Panc1 (cell line): ENCODE data around the gene TSC1. TPM values are rescaled to one million over a fixed set of nuclear protein-coding genes. Genes with fewer than 3 reads are reported as not detected.

Experiments
- ATAC-seq: fragments of 200-7000 bp; cut with Tn5 transposase; 2 replicates; pipeline ENCODE4 v1.9.1; 2020; ENCODE audit warnings: mild to moderate bottlenecking, moderate library complexity
- BruUV-seq: library from RNA; stranded (reverse); fragments of 400-500 nt; replicated peaks from 2 replicates; lab custom pipeline; 2021; lab: Mats Ljungman, UMichigan
- CTCF ChIA-PET: fragments of 300-600 bp; sonication (Branson Sonifier 250); formaldehyde crosslinking; loops from one replicate; lab custom pipeline; 2022; ENCODE audit warnings: antibody characterized with exemption; lab: Charles Lee
- POLR2A ChIA-PET: fragments of 300-600 bp; sonication (Branson Sonifier 250); formaldehyde crosslinking; loops from one replicate; lab custom pipeline; 2022; ENCODE audit warnings: antibody characterized with exemption; lab: Charles Lee
- DNase-seq: peaks from one replicate; pipeline ENCODE4 v3.0.0-alpha.2; 2010; ENCODE audit warnings: low read depth, low spot score
- H3K27ac ChIP-seq: 2 replicates; pipeline ENCODE4 v1.5.1; 2011; ENCODE audit warnings: mild to moderate bottlenecking, low read length, inconsistent platforms
- H3K27me3 ChIP-seq: fragments of 200-500 bp; sonication (Bioruptor generic); 2 replicates; pipeline ENCODE4 v1.6.0; 2014; ENCODE audit warnings: low read length, inconsistent platforms; ENCODE audit not compliant: control insufficient read depth, insufficient read depth
- H3K36me3 ChIP-seq: fragments of 200-500 bp; sonication (Bioruptor generic); 2 replicates; pipeline ENCODE4 v1.5.1; 2014; ENCODE audit warnings: inconsistent platforms, mild to moderate bottlenecking, low read length, moderate library complexity; ENCODE audit not compliant: control insufficient read depth, insufficient read depth
- H3K4me1 ChIP-seq: 2 replicates; pipeline ENCODE4 v1.5.1; 2011; ENCODE audit warnings: inconsistent platforms, mild to moderate bottlenecking, low read length, moderate library complexity; ENCODE audit not compliant: control insufficient read depth, insufficient read depth
- H3K4me3 ChIP-seq, 2 experiments: 2 replicates each; pipeline ENCODE4 v1.5.1; 2011 to 2012; ENCODE audit warnings: low read depth in 2 of 2, low read length in 2 of 2, mild to moderate bottlenecking in 2 of 2, inconsistent platforms in 1 of 2, moderate library complexity in 1 of 2
- H3K9me3 ChIP-seq: fragments of 200-500 bp; sonication (Bioruptor generic); 2 replicates; pipeline ENCODE4 v1.5.1; 2014; ENCODE audit warnings: low read depth, mild to moderate bottlenecking, inconsistent platforms, low read length, moderate library complexity; ENCODE audit not compliant: control insufficient read depth, insufficient read depth
- POLR2AphosphoS5 ChIP-seq: IDR thresholded peaks from 2 replicates; pipeline ENCODE4 v1.6.1; 2012; ENCODE audit warnings: mild to moderate bottlenecking, low read depth, low read length, moderate library complexity
- SIN3A ChIP-seq: IDR thresholded peaks from 2 replicates; pipeline ENCODE4 v1.6.1; 2012; ENCODE audit warnings: low read depth, mild to moderate bottlenecking, low read length, moderate library complexity, borderline replicate concordance; ENCODE audit not compliant: insufficient read depth
- TCF7L2 ChIP-seq: IDR thresholded peaks from 2 replicates; pipeline ENCODE4 v1.6.1; 2011; ENCODE audit warnings: mild to moderate bottlenecking, low read depth, low read length, inconsistent platforms
- in situ Hi-C: cut with HindIII; loops from 2 replicates; pipeline ENCODE4 v1.10.0; 2016; ENCODE audit warnings: low sequenced_read_pairs, low pct_unique_long_range_greater_than_20kb
- intact Hi-C: fragments of 100-400 bp; cut with micrococcal nuclease; formaldehyde crosslinking; loops from one replicate; pipeline ENCODE4 v1.10.0; 2022; ENCODE audit not compliant: unreplicated experiment
- total RNA-seq: library from RNA; stranded (reverse); gene quantifications from one replicate; pipeline ENCODE4 v1.2.1, GENCODE V29; 2021; ENCODE audit not compliant: unreplicated experiment
- TF ChIP-seq, protein P1 (sequence below), 2 experiments: IDR thresholded peaks; 2 replicates each; pipeline ENCODE4 v1.6.1; 2011 to 2012; ENCODE audit warnings: low read depth in 2 of 2, control low read depth in 1 of 2, low read length in 1 of 2, mild to moderate bottlenecking in 1 of 2, moderate library complexity in 1 of 2; ENCODE audit not compliant: insufficient read depth in 1 of 2
- TF ChIP-seq, protein P2 (sequence below): fragments of 450-650 bp; IDR thresholded peaks from 2 replicates; pipeline ENCODE4 v1.5.1; 2017; ENCODE audit warnings: mild to moderate bottlenecking

TSC1 gene
- total RNA-seq, 1 experiment from 2014 or later, result 27.4 TPM

DNA sequence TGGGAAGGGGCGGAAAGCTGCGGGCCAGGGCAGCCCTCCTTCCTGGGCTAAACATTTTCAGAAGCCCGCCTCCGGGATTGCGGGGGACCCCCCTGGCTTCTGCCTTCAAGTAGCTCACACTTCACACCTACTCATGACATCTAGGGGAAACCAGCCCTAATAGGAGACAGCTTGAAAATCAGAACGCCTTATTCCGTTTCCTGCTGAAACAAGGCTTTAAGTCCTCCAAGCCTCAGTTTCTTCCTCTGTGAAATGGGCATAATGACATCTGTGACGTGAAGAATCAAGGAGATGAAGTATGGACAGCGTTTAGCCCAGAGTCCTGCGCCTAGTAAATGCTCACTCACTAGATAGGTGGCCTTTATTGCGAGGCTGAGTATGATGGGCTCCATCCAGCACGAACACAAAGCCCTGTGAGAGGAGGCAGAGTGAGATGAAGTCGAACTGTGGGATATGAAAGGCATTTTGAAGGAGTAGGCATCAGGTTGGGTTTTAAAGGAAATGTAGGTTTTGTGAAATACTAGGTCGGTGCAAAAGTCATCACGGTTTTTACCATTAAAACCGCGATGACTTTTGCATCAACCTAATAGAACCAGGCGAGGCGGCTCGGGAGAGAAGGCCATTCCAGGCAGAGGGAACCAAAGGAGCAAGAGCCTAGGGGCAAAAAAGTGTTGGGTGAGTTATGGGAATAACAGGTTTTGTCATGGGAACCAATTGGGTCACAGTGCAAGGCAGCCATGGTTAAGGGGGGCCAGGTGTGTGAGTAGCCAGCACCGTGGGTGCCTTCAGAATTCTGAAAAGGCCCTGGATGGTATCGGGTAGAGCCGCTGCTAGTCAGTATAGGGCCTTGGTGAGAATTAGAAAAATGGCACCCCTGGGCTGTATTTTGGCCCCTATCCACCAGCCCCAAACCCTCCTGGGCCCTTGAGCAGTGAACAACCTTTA, 1.0 kb upstream of the TSC1 start:
- ChIA-PET POLR2A (no interaction called here), CTCF (interaction anchor here (0.6 to 0.8 kb wide), 2 partner anchors 133 to 202 kb away, joined by 3 to 4 read pairs; no protein-coding TSS in a partner anchor)
- H3K36me3 ChIP-seq, result peaks cover 4% of the 10 kb centered on the region; the same call in 1 of the 2 replicates
- peaks cover 12% of the 10 kb centered on the region for H3K4me1 ChIP-seq
- H3K4me3 ChIP-seq, result peak overlapping the region; percentile 55 to 93
- H3K9me3 ChIP-seq, result no peaks in the 10 kb centered on the region
- DNase-seq, result no peak
- in situ Hi-C loops, result no loop called here
- no peaks in the 10 kb centered on the region for H3K27me3 ChIP-seq
- peak overlapping the region; percentile 49 for H3K27ac ChIP-seq
- TF ChIP-seq, protein P1, sequence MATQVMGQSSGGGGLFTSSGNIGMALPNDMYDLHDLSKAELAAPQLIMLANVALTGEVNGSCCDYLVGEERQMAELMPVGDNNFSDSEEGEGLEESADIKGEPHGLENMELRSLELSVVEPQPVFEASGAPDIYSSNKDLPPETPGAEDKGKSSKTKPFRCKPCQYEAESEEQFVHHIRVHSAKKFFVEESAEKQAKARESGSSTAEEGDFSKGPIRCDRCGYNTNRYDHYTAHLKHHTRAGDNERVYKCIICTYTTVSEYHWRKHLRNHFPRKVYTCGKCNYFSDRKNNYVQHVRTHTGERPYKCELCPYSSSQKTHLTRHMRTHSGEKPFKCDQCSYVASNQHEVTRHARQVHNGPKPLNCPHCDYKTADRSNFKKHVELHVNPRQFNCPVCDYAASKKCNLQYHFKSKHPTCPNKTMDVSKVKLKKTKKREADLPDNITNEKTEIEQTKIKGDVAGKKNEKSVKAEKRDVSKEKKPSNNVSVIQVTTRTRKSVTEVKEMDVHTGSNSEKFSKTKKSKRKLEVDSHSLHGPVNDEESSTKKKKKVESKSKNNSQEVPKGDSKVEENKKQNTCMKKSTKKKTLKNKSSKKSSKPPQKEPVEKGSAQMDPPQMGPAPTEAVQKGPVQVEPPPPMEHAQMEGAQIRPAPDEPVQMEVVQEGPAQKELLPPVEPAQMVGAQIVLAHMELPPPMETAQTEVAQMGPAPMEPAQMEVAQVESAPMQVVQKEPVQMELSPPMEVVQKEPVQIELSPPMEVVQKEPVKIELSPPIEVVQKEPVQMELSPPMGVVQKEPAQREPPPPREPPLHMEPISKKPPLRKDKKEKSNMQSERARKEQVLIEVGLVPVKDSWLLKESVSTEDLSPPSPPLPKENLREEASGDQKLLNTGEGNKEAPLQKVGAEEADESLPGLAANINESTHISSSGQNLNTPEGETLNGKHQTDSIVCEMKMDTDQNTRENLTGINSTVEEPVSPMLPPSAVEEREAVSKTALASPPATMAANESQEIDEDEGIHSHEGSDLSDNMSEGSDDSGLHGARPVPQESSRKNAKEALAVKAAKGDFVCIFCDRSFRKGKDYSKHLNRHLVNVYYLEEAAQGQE (IDR thresholded peaks at IDR 0.05; ENCODE audit: insufficient read depth in 1 of 2, low read depth in 2 of 2, low read length in 1 of 2), result no peak
- TF ChIP-seq, protein P2, sequence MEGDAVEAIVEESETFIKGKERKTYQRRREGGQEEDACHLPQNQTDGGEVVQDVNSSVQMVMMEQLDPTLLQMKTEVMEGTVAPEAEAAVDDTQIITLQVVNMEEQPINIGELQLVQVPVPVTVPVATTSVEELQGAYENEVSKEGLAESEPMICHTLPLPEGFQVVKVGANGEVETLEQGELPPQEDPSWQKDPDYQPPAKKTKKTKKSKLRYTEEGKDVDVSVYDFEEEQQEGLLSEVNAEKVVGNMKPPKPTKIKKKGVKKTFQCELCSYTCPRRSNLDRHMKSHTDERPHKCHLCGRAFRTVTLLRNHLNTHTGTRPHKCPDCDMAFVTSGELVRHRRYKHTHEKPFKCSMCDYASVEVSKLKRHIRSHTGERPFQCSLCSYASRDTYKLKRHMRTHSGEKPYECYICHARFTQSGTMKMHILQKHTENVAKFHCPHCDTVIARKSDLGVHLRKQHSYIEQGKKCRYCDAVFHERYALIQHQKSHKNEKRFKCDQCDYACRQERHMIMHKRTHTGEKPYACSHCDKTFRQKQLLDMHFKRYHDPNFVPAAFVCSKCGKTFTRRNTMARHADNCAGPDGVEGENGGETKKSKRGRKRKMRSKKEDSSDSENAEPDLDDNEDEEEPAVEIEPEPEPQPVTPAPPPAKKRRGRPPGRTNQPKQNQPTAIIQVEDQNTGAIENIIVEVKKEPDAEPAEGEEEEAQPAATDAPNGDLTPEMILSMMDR, result no peak
- TF ChIP-seq TCF7L2 (no peak), SIN3A (no peak), POLR2AphosphoS5 (no peak)
- intact Hi-C loops, result no loop called here
- BruUV-seq, result no TSS peak
- no peak for ATAC-seq

DNA sequence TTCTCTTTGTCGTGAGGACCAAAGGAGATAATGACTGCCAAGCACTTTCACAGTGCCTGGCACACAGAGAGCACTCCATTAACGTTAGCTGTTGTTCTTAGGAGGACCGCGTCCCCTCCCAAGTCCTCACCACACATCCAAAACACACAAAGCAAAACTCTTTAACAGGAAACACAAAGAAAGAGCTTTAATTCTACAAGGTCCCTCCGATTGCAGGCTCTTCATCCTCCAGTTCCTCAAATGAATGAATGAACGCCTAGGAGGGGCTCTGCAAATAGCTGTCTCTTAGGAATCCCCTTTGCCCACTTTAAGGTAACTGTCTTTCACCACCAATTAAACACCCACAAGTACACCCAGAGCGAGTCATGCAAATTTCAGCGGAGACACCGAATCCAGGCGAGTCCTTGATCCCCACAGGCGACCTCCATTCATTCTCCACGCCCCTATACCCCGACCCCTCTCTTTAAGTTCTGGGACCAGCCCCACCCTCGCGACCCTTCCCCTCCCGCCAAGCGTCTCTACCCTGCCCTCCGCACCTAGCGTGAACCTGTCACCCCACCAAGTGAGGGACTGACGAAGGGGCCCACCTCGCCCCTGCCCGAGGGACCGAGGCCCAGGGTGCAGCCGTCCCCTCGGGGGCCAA, 644 bp downstream of the TSC1 start:
- DNase-seq (no peak), ATAC-seq (no peak; the same call in 1 of the 2 replicates)
- in situ Hi-C loops, result no loop called here
- CTCF ChIA-PET, result no interaction called here
- Histone ChIP-seq H3K4me3 (peak overlapping the region; percentile 84 to 93), H3K4me1 (peaks cover 12% of the 10 kb centered on the region), H3K9me3 (no peaks in the 10 kb centered on the region), H3K36me3 (peaks cover 4% of the 10 kb centered on the region; the same call in 1 of the 2 replicates), H3K27me3 (no peaks in the 10 kb centered on the region), H3K27ac (peak overlapping the region; percentile 82)
- no peak for TF ChIP-seq POLR2AphosphoS5
- TSS peak; percentile 83 for BruUV-seq
- intact Hi-C loops, result no loop called here
- POLR2A ChIA-PET, result interaction anchor here (0.5 to 0.7 kb wide), 2 partner anchors 9 to 275 kb away, joined by 4 to 6 read pairs; no protein-coding TSS in a partner anchor
